BLaER1 (cell line): ENCODE data around the gene ATXN7L1.

ENCODE experiments used
- H3K27ac ChIP-seq: shearing (Covaris generic); formaldehyde crosslinking; 2 replicates; pipeline ENCODE4 v1.8.1; 2022
- H3K27me3 ChIP-seq: shearing (Covaris generic); formaldehyde crosslinking; 2 replicates; pipeline ENCODE4 v1.8.1; 2022
- H3K36me3 ChIP-seq: shearing (Covaris generic); formaldehyde crosslinking; 2 replicates; pipeline ENCODE4 v1.8.1; 2022
- H3K4me1 ChIP-seq: shearing (Covaris generic); formaldehyde crosslinking; 2 replicates; pipeline ENCODE4 v1.8.1; 2022
- H3K4me2 ChIP-seq: shearing (Covaris generic); formaldehyde crosslinking; 2 replicates; pipeline ENCODE4 v1.8.1; 2022
- H3K4me3 ChIP-seq: shearing (Covaris generic); formaldehyde crosslinking; 2 replicates; pipeline ENCODE4 v1.8.1; 2022
- H3K9ac ChIP-seq: shearing (Covaris generic); formaldehyde crosslinking; 2 replicates; pipeline ENCODE4 v1.8.1; 2022
- H3K9me3 ChIP-seq: shearing (Covaris generic); formaldehyde crosslinking; 2 replicates; pipeline ENCODE4 v1.8.1; 2022
- H4K20me1 ChIP-seq: shearing (Covaris generic); formaldehyde crosslinking; 2 replicates; pipeline ENCODE4 v1.8.1; 2022
- Cebpa-rat ChIP-seq: shearing (Covaris generic); IDR thresholded peaks from 2 replicates; pipeline ENCODE4 v1.8.1; 2022

ATXN7L1 gene

GRCh38 chr7:105806592-105807447 lies 69.6 kb downstream of the ATXN7L1 start:
- Histone ChIP-seq H3K27me3 (no peaks in the 10 kb centered on the region), H3K27ac (no peak overlapping the region), H3K9ac (no peak overlapping the region), H3K4me1 (peaks cover 15% of the 10 kb centered on the region), H4K20me1 (no peaks in the 10 kb centered on the region), H3K4me3 (no peak overlapping the region), H3K9me3 (no peaks in the 10 kb centered on the region), H3K4me2 (peak overlapping the region; percentile 13; the same call in 1 of the 2 replicates), H3K36me3 (no peaks in the 10 kb centered on the region)
- no peak for TF ChIP-seq Cebpa-rat

- Histone ChIP-seq H3K9ac (no peak overlapping the region), H3K4me3 (no peak overlapping the region), H3K4me2 (no peak overlapping the region), H3K27me3 (no peaks in the 10 kb centered on the region), H3K9me3 (no peaks in the 10 kb centered on the region), H3K36me3 (no peaks in the 10 kb centered on the region), H3K27ac (no peak overlapping the region), H4K20me1 (no peaks in the 10 kb centered on the region), H3K4me1 (peaks cover 26% of the 10 kb centered on the region)
- no peak for TF ChIP-seq Cebpa-rat
Measured at GRCh38 chr7:105805447-105806019, 70.9 kb downstream of the ATXN7L1 start.

DNA sequence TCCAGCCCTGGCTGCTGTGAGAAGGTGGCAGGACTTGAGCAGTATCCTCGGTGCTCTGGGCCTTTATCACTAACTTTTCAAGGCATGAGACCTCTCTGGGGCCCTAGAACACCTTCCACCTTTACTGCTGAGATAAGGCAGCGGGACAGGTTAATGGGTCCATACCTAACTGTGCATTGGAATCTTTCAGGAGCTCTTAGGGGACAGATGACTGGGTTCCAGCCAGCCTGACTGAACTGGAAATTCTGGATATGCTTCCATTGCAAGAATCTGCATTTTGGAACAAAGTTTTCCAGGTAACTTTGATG lies 73.0 kb downstream of the ATXN7L1 start:
- Histone ChIP-seq H4K20me1 (no peaks in the 10 kb centered on the region), H3K9ac (no peak overlapping the region), H3K36me3 (no peaks in the 10 kb centered on the region), H3K27ac (no peak overlapping the region), H3K27me3 (no peaks in the 10 kb centered on the region), H3K9me3 (no peaks in the 10 kb centered on the region), H3K4me1 (peaks cover 31% of the 10 kb centered on the region), H3K4me3 (no peak overlapping the region), H3K4me2 (no peak overlapping the region)
- TF ChIP-seq Cebpa-rat = no peak

DNA sequence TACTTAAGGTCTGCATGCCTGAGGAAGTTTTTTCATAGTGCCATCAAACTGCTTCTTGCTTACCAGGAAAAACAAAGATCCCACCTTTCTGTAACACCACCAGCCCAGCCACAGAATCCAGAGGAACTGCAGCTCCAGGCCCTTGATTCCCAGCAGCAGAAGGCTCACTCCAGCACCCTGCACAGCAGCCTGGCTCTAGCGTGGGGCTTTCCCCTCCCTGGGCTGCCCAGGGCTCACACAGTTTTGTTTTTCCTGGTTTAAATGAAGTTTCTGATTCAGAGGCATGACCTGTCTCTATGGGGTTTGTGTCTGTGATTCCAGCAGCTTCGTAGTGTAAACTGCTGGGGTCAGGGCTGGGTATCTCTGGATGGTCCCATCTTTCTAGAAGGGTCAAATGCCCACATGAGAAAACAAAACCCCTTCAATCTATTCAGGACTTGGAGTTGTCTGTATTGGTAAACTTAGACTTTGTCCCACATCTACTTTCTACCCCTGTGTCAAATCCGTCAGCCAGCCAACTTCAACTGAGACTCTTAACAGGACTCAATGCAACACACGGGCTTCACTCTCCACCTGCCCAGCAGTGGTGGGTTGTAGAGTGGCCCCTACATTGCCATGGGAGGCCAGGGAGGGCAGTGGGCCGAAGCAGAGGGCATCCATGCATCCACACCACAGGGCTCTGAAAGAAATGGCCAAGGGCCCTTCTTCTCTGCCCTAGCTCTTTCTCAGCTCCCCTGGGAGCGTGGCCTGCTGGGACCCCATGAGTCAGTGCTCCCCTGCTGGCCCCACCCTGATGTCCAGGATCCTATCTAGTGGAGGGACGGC lies 73.6 kb downstream of the ATXN7L1 start:
- Histone ChIP-seq H3K4me2 (no peak overlapping the region), H3K27ac (no peak overlapping the region), H3K36me3 (no peaks in the 10 kb centered on the region), H3K9me3 (no peaks in the 10 kb centered on the region), H3K4me3 (no peak overlapping the region), H3K27me3 (no peaks in the 10 kb centered on the region), H4K20me1 (no peaks in the 10 kb centered on the region), H3K4me1 (peaks cover 31% of the 10 kb centered on the region), H3K9ac (no peak overlapping the region)
- no peak for TF ChIP-seq Cebpa-rat

GRCh38 chr7:105800849-105801534 lies 75.4 kb downstream of the ATXN7L1 start:
- Histone ChIP-seq H4K20me1 (no peaks in the 10 kb centered on the region), H3K4me3 (no peak overlapping the region), H3K4me1 (peaks cover 24% of the 10 kb centered on the region), H3K27ac (no peak overlapping the region), H3K9me3 (no peaks in the 10 kb centered on the region), H3K27me3 (no peaks in the 10 kb centered on the region), H3K36me3 (no peaks in the 10 kb centered on the region), H3K4me2 (peak overlapping the region; percentile 58), H3K9ac (no peak overlapping the region)
- TF ChIP-seq Cebpa-rat = no peak

DNA sequence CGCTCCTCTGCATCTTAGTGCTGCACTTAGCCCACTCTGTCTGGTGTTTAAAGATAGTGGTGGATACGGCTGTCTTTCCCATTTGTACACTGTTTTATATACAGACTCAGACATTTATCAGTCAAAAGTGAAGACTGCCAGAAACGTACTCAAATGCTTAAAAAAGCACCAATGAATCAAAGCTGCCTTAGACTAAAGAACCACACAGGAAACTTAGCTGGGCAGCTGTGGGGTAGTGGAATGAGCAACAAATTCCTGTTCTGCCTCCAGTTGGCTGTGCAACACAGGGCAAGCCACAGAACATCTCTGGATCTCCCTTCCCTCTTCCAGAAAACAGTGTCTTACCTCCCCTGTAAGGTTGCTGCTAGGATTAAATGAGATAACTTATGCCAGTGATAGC lies 76.0 kb downstream of the ATXN7L1 start:
- H4K20me1 ChIP-seq = no peaks in the 10 kb centered on the region
- no peaks in the 10 kb centered on the region for H3K27me3 ChIP-seq
- peaks cover 24% of the 10 kb centered on the region for H3K4me1 ChIP-seq
- TF ChIP-seq Cebpa-rat = no peak
- H3K27ac ChIP-seq = no peak overlapping the region; the same call in 1 of the 2 replicates
- no peak overlapping the region for H3K4me3 ChIP-seq
- no peaks in the 10 kb centered on the region for H3K9me3 ChIP-seq
- H3K36me3 ChIP-seq = no peaks in the 10 kb centered on the region
- H3K4me2 ChIP-seq = peak overlapping the region; percentile 58
- H3K9ac ChIP-seq = peak overlapping the region; percentile 22; the same call in 1 of the 2 replicates

DNA sequence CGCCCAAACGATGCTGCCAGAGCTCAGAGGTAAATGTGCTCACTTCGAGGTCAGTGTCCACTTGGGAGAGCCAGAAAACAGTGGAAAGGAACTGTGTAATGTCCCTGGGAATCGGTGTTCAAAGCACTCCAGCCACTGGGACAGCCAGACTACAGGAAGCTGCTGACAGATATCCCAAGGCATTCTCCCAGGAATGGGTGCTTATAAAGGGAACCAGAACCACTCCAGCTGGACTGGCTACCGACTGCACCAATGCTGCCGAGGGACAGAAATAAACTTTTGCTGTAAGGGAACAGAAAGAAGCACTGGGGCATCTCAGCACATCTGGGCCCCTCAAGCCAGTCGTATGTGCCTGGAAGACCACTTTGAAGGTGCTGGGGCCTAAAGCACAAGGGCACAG lies 76.7 kb downstream of the ATXN7L1 start:
- Histone ChIP-seq H3K27ac (no peak overlapping the region), H3K9ac (0 out of 2 replicates have a peak overlapping the region, but pooled peaks have one; percentile 22), H3K4me1 (peaks cover 24% of the 10 kb centered on the region), H3K9me3 (no peaks in the 10 kb centered on the region), H3K4me3 (no peak overlapping the region), H3K4me2 (peak overlapping the region; percentile 58), H3K36me3 (no peaks in the 10 kb centered on the region), H3K27me3 (no peaks in the 10 kb centered on the region), H4K20me1 (no peaks in the 10 kb centered on the region)
- TF ChIP-seq Cebpa-rat = no peak

GRCh38 chr7:105799006-105799405 lies 77.4 kb downstream of the ATXN7L1 start:
- Histone ChIP-seq H3K4me1 (peaks cover 24% of the 10 kb centered on the region), H3K4me2 (no peak overlapping the region), H4K20me1 (no peaks in the 10 kb centered on the region), H3K27ac (no peak overlapping the region), H3K9me3 (no peaks in the 10 kb centered on the region), H3K4me3 (no peak overlapping the region), H3K27me3 (no peaks in the 10 kb centered on the region), H3K9ac (no peak overlapping the region), H3K36me3 (no peaks in the 10 kb centered on the region)
- no peak for TF ChIP-seq Cebpa-rat

DNA sequence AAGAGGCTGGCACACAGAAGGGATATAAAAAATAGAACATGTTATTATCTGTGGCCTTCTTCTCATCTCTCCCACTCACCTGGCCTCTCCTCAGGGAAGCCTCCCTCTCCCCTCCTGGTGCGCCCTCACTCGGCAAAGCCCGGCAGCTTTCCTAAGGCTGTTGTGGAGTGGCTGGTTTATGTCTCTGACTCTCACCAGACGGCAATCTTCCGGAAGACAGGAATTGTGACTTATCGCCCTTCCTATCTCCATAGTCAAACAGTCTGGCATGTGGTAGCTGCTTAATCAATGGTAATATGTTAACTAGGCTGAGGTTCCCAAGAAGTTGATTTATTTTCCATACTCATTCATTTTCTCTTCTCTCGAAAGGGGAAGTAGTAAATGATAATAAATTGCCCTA lies 78.7 kb downstream of the ATXN7L1 start:
- no peak for TF ChIP-seq Cebpa-rat
- no peak overlapping the region for H3K4me3 ChIP-seq
- H3K27me3 ChIP-seq = no peaks in the 10 kb centered on the region
- H3K4me1 ChIP-seq = peaks cover 24% of the 10 kb centered on the region
- no peak overlapping the region for H3K4me2 ChIP-seq
- no peak overlapping the region for H3K9ac ChIP-seq
- H3K9me3 ChIP-seq = no peaks in the 10 kb centered on the region
- H4K20me1 ChIP-seq = no peaks in the 10 kb centered on the region
- H3K36me3 ChIP-seq = no peaks in the 10 kb centered on the region
- no peak overlapping the region for H3K27ac ChIP-seq
